Endodermal cell (in vitro differentiated cells): ENCODE data around the gene ZBTB4. TPM values are rescaled to one million over a fixed set of nuclear protein-coding genes. Genes with fewer than 3 reads are reported as not detected.

Source experiments
- DNase-seq: peaks from one replicate; pipeline ENCODE4 v3.0.0-alpha.2; 2017
- H3K27ac ChIP-seq: 2 replicates; pipeline ENCODE4 v1.5.1; 2013; ENCODE audit warnings: mild to moderate bottlenecking, low read depth, low read length, moderate library complexity
- H3K27me3 ChIP-seq: 2 replicates; pipeline ENCODE4 v1.6.1; 2013; ENCODE audit warnings: mild to moderate bottlenecking, low read length, moderate library complexity; ENCODE audit not compliant: insufficient read depth, control insufficient read depth, poor library complexity, severe bottlenecking
- H3K36me3 ChIP-seq: 2 replicates; pipeline ENCODE4 v1.7.0; 2013; ENCODE audit warnings: mild to moderate bottlenecking, low read length, moderate library complexity; ENCODE audit not compliant: control insufficient read depth, insufficient read depth
- H3K4me1 ChIP-seq: one replicate; pipeline ENCODE4 v1.7.0; 2013; ENCODE audit warnings: low read length; ENCODE audit not compliant: control insufficient read depth, insufficient read depth
- H3K4me3 ChIP-seq: 2 replicates; pipeline ENCODE4 v1.5.1; 2013; ENCODE audit warnings: mild to moderate bottlenecking, low read length, moderate library complexity
- H3K9ac ChIP-seq: 2 replicates; pipeline ENCODE4 v1.6.1; 2013; ENCODE audit warnings: mild to moderate bottlenecking, low read length, moderate library complexity; ENCODE audit not compliant: poor library complexity, severe bottlenecking; ENCODE audit errors: extremely low read depth
- H3K9me3 ChIP-seq: 2 replicates; pipeline ENCODE4 v1.6.1; 2013; ENCODE audit warnings: mild to moderate bottlenecking, low read length, moderate library complexity; ENCODE audit not compliant: control insufficient read depth
- H3K27ac Mint-ChIP-seq: 2 replicates; pipeline ENCODE4 v1.8.0; 2020; ENCODE audit warnings: mixed read lengths
- H3K27me3 Mint-ChIP-seq: 2 replicates; pipeline ENCODE4 v1.8.0; 2021; ENCODE audit warnings: mild to moderate bottlenecking, mixed read lengths; ENCODE audit not compliant: insufficient read depth
- H3K36me3 Mint-ChIP-seq: 2 replicates; pipeline ENCODE4 v1.8.0; 2020; ENCODE audit warnings: low read depth, mixed read lengths
- H3K4me1 Mint-ChIP-seq: 2 replicates; pipeline ENCODE4 v1.8.0; 2020; ENCODE audit warnings: mixed read lengths
- H3K4me3 Mint-ChIP-seq: 2 replicates; pipeline ENCODE4 v1.8.0; 2020; ENCODE audit warnings: mild to moderate bottlenecking, moderate library complexity, mixed read lengths
- H3K9me3 Mint-ChIP-seq: 2 replicates; pipeline ENCODE4 v1.8.0; 2020; ENCODE audit warnings: mild to moderate bottlenecking, mixed read lengths
- WGBS, 2 experiments: methylation state at CpG; one replicate each; pipeline versions ENCODE4 v1.1.5 to v1.1.7; 2013; ENCODE audit warnings: missing lambda C conversion rate in 2 of 2, mixed read lengths in 1 of 2; ENCODE audit not compliant: insufficient coverage in 1 of 2, insufficient read length in 1 of 2; 5-methylcytosine and 5-hydroxymethylcytosine counted together
- total RNA-seq, 2 donors: library from RNA; stranded (reverse); fragmentation: NEBNext Ultra II Directional in 1 of 2; extraction: Animal tissue kit (Norgen Biotek cat#: 25700) in 1 of 2; gene quantifications; 2 replicates in 1 of 2; 3 replicates in 1 of 2; pipeline ENCODE4 v1.2.1, GENCODE V29; 2021
- TF ChIP-seq, protein P1 (sequence below): fragments of 200-600 bp; sonication (generic); conservative IDR thresholded peaks from 2 replicates; pipeline ENCODE4 v1.5.0; 2021; ENCODE audit warnings: antibody characterized with exemption, mild to moderate bottlenecking

The ZBTB4 gene
- total RNA-seq, 2 donors from 2014 or later, result 18.8 to 25.5 TPM

DNA sequence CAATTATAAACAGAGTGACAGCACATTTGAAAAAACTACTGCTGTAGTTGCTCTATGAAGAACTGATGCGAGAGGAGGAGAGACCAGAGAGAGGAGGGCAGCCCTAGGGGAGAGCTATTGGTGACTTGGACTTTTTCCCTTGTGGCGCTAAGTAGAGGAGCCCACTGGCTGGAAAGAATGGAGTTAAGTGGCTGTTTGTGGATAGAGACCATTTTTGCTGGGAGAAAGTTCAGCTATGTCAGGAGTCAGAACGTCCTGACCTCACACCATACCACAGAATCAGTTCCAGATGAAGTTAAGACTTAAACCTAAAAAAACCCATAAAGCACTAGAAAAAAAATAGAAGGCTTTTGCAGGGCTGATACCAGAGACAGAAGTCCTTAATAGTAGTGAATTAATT, 6.8 kb upstream of the ZBTB4 start:
- H3K36me3 ChIP-seq, result peaks cover 42% of the 10 kb centered on the region
- H3K27ac Mint-ChIP-seq, result peak overlapping the region; percentile 19
- H3K27me3 Mint-ChIP-seq, result no peaks in the 10 kb centered on the region
- TF ChIP-seq, protein P1, sequence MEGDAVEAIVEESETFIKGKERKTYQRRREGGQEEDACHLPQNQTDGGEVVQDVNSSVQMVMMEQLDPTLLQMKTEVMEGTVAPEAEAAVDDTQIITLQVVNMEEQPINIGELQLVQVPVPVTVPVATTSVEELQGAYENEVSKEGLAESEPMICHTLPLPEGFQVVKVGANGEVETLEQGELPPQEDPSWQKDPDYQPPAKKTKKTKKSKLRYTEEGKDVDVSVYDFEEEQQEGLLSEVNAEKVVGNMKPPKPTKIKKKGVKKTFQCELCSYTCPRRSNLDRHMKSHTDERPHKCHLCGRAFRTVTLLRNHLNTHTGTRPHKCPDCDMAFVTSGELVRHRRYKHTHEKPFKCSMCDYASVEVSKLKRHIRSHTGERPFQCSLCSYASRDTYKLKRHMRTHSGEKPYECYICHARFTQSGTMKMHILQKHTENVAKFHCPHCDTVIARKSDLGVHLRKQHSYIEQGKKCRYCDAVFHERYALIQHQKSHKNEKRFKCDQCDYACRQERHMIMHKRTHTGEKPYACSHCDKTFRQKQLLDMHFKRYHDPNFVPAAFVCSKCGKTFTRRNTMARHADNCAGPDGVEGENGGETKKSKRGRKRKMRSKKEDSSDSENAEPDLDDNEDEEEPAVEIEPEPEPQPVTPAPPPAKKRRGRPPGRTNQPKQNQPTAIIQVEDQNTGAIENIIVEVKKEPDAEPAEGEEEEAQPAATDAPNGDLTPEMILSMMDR, result no peak
- no peaks in the 10 kb centered on the region for H3K27me3 ChIP-seq
- H3K4me3 ChIP-seq, result peak overlapping the region; percentile 99
- peaks cover 46% of the 10 kb centered on the region for H3K4me1 Mint-ChIP-seq
- H3K9me3 ChIP-seq, result no peaks in the 10 kb centered on the region
- DNase-seq, result no peak
- peak overlapping the region; percentile 88 for H3K4me3 Mint-ChIP-seq
- H3K9me3 Mint-ChIP-seq, result no peaks in the 10 kb centered on the region
- WGBS, 2 experiments, result 73 to 83% methylated on average over 2 to 3 of the region's 3 CpGs
- H3K9ac ChIP-seq, result peak overlapping the region; percentile 41
- H3K4me1 ChIP-seq, result no peaks in the 10 kb centered on the region
- H3K27ac ChIP-seq, result no peak overlapping the region
- H3K36me3 Mint-ChIP-seq, result peaks cover 28% of the 10 kb centered on the region

DNA sequence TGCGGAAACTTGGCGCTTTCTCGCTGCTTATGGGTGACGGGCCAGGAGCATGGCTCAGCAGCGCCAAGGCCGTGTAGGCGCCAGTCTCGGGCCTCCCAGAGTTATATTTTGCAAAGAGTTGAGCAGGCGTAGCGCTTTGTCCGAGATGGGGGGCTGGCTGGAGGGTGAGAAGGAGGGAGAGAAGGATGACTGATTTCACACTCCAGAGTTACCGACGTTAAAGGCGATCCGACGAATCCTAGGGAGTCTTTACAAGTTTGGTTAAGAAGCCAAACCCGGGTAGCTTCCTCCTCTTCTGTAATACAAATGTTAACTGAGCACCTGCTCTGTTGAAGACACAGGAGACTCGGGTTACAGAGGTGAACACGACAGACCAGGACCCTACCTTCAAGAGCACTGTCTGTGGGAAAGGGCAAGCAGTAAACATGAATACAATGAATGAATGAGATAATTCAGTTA, 5.5 kb upstream of the ZBTB4 start:
- TF ChIP-seq, protein P1, result no peak
- H3K4me3 ChIP-seq, result peak overlapping the region; percentile 99
- H3K4me1 ChIP-seq, result peaks cover 1% of the 10 kb centered on the region
- peak overlapping the region; percentile 54 for H3K27ac ChIP-seq
- H3K9ac ChIP-seq, result peak overlapping the region; percentile 99
- Mint-ChIP-seq H3K27me3 (no peaks in the 10 kb centered on the region), H3K4me1 (peaks cover 50% of the 10 kb centered on the region), H3K9me3 (no peaks in the 10 kb centered on the region), H3K36me3 (peaks cover 21% of the 10 kb centered on the region), H3K4me3 (peak overlapping the region; percentile 88), H3K27ac (peak overlapping the region; percentile 99)
- WGBS, 2 experiments, result 0 to 1% methylated on average over 8 to 19 of the region's 19 CpGs
- DNase-seq, result no peak
- H3K27me3 ChIP-seq, result no peaks in the 10 kb centered on the region
- peaks cover 29% of the 10 kb centered on the region for H3K36me3 ChIP-seq
- no peaks in the 10 kb centered on the region for H3K9me3 ChIP-seq

DNA sequence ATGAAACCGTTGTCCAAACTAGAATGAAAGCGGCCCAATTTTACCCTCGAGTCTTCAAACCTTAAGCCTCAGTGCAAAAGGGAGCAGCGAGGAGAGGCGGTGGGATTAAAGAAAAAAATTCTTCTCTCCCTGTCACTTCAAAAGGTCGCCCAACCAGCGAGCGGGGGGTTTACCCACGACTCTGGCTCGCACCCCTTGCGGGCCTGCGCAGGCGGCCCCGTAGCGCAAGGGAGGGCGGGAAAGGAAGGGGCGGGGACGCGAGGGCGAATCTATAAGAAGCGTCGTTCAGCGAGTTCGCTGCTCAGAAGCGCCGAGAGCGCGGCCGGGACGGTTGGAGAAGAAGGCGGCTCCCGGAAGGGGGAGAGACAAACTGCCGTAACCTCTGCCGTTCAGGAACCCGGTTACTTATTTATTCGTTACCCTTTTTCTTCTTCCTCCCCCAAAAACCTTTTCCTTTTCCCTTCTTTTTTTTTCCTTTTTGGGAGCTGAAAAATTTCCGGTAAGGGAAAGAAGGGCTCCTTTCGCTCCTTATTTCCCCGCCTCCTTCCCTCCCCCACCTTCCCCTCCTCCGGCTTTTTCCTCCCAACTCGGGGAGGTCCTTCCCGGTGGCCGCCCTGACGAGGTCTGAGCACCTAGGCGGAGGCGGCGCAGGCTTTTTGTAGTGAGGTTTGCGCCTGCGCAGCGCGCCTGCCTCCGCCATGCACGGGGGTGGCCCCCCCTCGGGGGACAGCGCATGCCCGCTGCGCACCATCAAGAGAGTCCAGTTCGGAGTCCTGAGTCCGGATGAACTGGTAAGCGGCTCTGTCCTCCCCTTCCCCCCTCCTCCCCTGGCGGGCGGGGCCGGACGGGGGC, 4.9 kb upstream of the ZBTB4 start, which contains the start of gene POLR2A:
Gene POLR2A (plus strand): TSS at position 300 of the 852 bp plus-strand sequence.
- peak within 1 kb of the TSS; percentile 99 for H3K9ac ChIP-seq
- no peaks in the 10 kb centered on the region for H3K9me3 Mint-ChIP-seq
- peaks cover 53% of the 10 kb centered on the region for H3K4me1 Mint-ChIP-seq
- H3K27me3 ChIP-seq, result no peaks in the 10 kb centered on the region
- peak within 1 kb of the TSS; percentile 88 for H3K4me3 Mint-ChIP-seq
- peaks cover 25% of the 10 kb centered on the region for H3K36me3 ChIP-seq
- H3K4me3 ChIP-seq, result peak within 1 kb of the TSS; percentile 99
- H3K9me3 ChIP-seq, result no peaks in the 10 kb centered on the region
- peak within 1 kb of the TSS; percentile 99 for H3K27ac Mint-ChIP-seq
- WGBS, 2 experiments, result 0% methylated on average over 22 to 62 of the region's 64 CpGs
- peaks cover 18% of the 10 kb centered on the region for H3K36me3 Mint-ChIP-seq
- peak; percentile 100 for DNase-seq
- H3K27me3 Mint-ChIP-seq, result no peaks in the 10 kb centered on the region
- peaks cover 2% of the 10 kb centered on the region for H3K4me1 ChIP-seq
- peak within 1 kb of the TSS; percentile 98 for H3K27ac ChIP-seq
- TF ChIP-seq, protein P1, result no peak
